LoVo (cell line): ENCODE measurements around the gene GPR176.
"Not testable (repeated sequence)": the region's sequence is repeated elsewhere in the genome, so short reads cannot be mapped to it uniquely, and the experiment has no call there.

Experiments
- DNase-seq: peaks from one replicate; pipeline ENCODE4 v3.0.0-alpha.2; 2016; ENCODE audit warnings: low spot score

Gene GPR176

GRCh38 chr15:39856357-39856756 is 63.7 kb downstream of the GPR176 start:
- no peak for DNase-seq

DNA sequence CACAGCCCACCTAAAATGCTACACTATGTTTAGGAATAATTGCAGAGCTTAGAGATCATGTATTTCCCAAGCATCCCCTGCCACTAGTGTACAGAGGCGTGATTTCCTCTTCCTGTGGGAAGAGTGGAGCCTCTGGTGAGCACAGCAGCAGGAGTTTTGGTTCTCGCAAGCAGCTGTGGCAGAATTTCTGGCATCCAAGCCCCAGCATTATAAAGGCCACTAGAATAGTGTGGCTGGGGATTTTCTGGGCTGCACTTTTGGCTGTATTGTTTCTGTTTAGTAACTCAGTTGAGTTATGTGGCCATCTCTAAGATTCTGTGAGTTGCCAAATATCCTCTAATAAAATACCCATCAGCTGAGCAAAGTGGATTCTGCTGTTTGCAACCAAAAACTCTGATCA is 64.7 kb downstream of the GPR176 start:
- DNase-seq, result no peak

GRCh38 chr15:39854161-39854560 is 65.9 kb downstream of the GPR176 start:
- no peak for DNase-seq

- no peak for DNase-seq
These were observed 67.8 kb downstream of the GPR176 start for GRCh38 chr15:39852250-39852649.

GRCh38 chr15:39851500-39852092 is 68.5 kb downstream of the GPR176 start:
- no peak for DNase-seq

DNA sequence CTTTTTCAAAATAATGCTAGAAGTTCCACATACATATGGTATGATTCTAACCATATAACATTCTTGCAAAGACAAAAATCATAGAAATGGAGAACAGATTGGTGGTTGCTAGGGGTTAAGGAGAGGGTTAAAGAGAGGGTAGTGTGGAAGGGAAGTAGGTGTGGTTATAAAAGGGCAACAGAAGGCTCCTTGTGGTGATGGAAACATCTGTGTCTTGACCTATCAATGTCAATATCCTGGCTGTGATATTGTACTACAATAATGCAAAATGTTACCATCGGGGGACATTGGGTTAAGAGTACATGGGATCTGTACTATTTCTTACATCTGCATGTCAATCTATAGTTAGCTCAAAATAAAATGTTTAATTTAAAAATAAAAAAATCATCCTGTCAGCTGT is 69.6 kb downstream of the GPR176 start:
- DNase-seq, result no peak

GRCh38 chr15:39846108-39846507 is 74.0 kb downstream of the GPR176 start:
- no peak for DNase-seq

GRCh38 chr15:39845582-39845981 is 74.5 kb downstream of the GPR176 start:
- no peak for DNase-seq

DNA sequence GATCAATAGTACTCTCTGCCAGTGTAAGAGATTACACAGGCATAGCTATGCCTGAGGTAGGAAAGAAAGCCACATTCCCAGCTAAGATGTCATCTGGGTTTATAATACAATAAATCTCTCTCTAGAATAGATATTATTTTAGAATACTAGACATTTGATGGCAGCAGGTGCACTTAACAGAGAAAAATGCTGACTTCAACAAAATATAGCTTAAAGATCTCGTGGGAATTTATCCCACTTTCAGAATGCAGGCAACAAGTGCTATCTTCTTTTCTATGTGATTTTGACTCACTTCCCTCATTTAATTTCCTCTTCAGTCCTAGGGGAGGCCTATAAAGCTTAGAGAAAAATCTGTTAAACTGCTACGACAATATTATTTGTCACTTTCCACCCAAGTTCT is 76.5 kb downstream of the GPR176 start:
- no peak for DNase-seq

DNA sequence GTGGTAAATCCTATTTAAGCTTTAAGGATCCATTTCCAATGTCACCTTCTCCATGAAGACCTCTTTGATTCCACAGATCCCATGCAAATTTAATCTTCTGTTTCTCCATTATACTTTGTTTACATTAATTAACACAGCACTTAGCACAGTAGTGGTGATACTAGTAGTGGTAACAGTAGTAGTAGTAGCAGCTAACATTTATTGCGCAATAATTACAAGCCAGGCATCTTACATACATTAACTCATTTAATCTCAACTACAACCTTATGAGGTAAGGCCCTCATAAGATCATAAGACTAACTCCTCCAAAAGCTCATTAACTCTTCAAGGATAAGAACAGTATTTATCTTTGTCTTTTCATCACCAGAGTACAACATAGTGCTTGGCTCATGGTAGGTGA is 82.6 kb downstream of the GPR176 start:
- no peak for DNase-seq

- no peak for DNase-seq
These were observed 84.5 kb downstream of the GPR176 start for GRCh38 chr15:39835550-39835949.

DNA sequence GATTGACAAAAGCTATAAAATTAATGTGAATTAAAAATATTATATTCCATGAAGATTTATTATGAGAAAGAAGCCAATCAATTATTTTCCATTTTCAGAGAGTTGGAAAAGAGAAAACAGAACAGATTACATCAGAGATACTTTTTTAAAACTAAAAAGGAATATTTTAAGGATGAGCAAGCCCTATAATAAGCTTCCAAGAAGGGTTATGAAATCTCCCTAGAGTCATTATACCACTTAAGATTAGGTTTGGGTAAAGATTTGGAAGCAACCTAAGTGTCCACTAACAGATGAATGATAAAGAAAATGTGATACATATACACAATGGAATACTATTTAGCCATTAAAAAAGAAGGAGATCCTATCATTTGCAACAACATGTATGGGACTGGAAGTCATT is 85.8 kb downstream of the GPR176 start:
- no peak for DNase-seq

DNA sequence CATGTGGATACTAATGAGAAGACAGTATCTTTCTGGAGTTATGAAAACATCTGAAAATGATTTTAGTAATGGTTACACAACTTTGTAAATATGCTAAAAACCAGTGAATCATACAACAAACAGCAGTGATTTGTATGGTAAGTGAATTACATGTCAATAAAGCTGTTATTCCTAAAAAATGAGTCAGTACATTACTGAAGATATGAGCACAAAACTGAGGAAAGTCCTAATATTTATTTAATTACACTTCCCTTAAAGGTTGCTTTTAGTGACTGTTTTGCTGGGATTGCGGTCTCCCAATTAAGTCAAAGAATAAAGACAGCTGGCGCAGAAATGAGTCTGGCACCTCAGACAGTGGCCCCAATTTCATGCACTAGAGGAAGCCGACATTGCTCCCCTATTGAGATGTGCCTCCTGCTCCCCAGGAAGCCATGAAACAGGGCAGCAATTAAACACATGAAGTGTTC is 86.5 kb downstream of the GPR176 start:
- no peak for DNase-seq

GRCh38 chr15:39830166-39830565 is 89.9 kb downstream of the GPR176 start:
- DNase-seq, result no peak

DNA sequence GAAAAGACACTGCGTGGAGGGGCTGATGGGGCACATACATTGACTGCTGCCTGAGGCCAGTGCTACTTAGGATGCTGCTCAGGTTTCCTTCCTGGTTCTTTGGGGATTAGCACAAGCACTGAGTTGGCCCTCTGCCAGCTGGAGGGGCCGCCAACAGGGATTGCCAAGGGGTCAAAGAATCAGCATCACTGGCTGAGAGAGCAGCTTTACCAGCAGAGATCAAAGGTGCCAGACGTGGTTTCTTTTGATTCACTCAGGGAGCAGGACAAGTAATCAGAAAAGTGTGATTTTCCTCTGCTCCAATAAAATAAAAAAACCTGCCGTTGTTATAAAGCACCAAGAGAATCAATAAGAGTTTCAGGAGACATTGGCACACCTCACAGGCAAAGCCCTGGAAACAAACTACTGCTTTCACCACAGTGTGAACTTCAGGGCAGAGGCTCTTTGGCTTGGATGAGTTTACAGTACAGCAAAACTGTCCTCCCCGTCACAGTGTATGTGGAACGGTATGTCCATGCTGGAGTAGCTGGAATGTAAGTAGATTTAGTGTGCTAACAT is 91.6 kb downstream of the GPR176 start:
- DNase-seq, result peak; percentile 11

DNA sequence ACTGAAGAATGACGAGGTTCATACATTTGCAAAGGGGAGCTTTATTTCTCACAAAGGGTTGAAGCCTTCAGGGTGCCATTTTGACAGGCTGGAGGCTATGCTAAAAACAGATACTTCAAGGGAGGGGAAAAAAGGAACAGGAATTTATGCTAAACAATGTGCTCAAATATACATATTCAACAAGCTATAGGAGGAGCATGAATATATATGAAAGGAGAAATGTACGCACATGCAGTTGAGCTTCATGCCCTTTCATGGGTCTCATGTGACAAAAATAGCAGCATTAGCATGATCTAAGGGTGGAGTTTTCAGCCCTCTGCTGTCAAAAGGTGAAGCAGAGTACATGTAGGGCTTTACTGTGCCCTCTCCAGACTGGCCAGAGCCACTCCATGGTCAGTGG is 93.1 kb downstream of the GPR176 start:
- DNase-seq, result no peak

GRCh38 chr15:39823634-39824033 is 96.4 kb downstream of the GPR176 start:
- no peak for DNase-seq

GRCh38 chr15:39820050-39820602 is 99.9 kb downstream of the GPR176 start:
- DNase-seq, result no peak

- no peak for DNase-seq
These were observed 100.5 kb downstream of the GPR176 start for GRCh38 chr15:39819533-39819932.

DNA sequence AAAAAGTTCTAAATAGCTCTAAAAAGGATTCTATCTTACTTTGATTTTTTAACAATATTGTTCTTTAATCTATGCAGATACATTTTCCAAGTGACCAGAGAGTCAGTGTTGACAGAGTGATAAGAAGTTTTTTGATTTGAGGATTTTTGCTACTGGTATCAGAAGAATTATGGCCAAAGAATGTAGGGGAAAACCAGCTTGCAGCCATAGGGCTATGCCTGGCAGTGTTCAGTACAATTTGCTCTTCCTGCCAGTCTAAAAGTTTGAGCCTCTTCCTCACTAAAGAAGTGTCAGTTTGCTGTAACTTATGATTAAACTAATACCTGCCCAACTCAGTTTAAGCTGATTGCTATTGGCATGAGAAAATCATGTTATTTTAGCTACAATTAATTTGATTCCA is 102.2 kb downstream of the GPR176 start:
- DNase-seq, result no peak

- no peak for DNase-seq
These were observed 105.6 kb downstream of the GPR176 start for GRCh38 chr15:39814489-39814888.

- DNase-seq, result not testable (repeated sequence)
These were observed 107.4 kb downstream of the GPR176 start for GRCh38 chr15:39812651-39813050.

DNA sequence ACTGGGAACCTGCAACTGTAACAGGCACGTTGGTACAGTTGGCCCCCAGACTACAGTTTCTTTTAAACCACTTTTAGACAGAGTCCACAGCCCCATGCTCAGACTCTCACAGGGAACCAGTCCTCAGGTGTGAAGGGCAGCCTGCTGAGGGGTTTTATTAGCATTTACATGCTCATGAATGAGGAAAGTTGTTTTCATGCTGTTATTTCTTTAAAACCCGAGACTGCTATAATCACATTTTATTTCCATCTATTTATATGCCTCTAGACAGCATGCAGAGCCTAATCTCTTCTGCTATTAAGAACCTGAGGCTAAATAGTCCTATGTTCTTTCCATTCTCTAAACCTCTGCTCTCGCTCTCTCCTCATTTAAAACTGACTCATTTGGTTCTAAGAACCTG is 111.2 kb downstream of the GPR176 start:
- DNase-seq, result no peak

DNA sequence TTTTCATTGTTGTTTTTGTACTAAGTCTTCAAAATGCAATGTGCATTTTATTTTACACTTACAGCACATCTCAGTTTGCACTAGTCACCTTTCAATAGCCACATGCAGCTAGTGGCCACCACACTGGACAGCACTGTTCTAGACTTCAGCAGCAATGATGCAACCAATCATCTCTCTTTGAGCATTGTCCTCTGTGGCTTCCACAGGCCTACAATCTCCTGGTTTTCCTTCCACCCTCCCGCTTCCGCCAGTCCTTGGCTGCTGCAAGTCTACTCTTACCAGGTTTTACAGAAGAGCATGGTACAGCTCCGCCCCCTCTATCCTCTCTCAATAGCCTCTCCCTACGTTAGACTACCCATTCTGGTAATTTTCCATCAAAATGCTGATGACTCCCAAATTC is 112.3 kb downstream of the GPR176 start:
- no peak for DNase-seq
